ENCODE measurements around the gene DNASE1L2. TPM values are rescaled to one million over a fixed set of nuclear protein-coding genes. Genes with fewer than 3 reads are reported as not detected.
"Not testable (repeated sequence)": the region's sequence is repeated elsewhere in the genome, so short reads cannot be mapped to it uniquely, and the experiment has no call there.

The DNASE1L2 gene
- total and polyA plus RNA-seq, 3 donors from 2014 or later, result 1.1 to 3.5 (median 2.5) TPM

DNA sequence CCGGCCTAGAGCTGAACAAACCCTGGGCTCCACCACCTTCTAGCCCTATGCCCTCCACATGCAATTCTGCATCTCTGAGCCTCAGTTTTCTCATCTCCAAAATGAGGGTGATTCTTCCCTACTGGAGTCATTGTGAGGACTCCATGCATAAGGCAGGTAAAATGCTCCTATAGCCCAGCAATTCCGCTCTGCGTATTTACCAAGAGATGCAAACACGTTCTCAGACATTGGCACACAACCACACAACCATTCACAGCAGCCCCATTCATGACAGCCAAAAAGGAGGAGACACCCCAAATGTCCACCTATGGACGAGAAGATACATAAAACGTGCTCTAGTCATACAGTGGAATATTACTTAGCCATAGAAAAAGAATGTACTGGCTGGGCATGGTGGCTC, 35.9 kb upstream of the DNASE1L2 start:
- DNase-seq, result no peak
- no peaks in the 10 kb centered on the region for H3K9me3 ChIP-seq
- WGBS, 2 donors, result 92 to 93% methylated on average over 6 of the region's 6 CpGs
- no peak overlapping the region for H3K27ac ChIP-seq
- TF ChIP-seq, protein P1, sequence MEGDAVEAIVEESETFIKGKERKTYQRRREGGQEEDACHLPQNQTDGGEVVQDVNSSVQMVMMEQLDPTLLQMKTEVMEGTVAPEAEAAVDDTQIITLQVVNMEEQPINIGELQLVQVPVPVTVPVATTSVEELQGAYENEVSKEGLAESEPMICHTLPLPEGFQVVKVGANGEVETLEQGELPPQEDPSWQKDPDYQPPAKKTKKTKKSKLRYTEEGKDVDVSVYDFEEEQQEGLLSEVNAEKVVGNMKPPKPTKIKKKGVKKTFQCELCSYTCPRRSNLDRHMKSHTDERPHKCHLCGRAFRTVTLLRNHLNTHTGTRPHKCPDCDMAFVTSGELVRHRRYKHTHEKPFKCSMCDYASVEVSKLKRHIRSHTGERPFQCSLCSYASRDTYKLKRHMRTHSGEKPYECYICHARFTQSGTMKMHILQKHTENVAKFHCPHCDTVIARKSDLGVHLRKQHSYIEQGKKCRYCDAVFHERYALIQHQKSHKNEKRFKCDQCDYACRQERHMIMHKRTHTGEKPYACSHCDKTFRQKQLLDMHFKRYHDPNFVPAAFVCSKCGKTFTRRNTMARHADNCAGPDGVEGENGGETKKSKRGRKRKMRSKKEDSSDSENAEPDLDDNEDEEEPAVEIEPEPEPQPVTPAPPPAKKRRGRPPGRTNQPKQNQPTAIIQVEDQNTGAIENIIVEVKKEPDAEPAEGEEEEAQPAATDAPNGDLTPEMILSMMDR (IDR thresholded peaks at IDR 0.05), result no peak
- no peak for TF ChIP-seq POLR2A (IDR thresholded peaks at IDR 0.05)
- intact Hi-C loops (cut with DNase I; ENCODE audit: low total_unique reads), result no loop called here
- H3K4me1 ChIP-seq, result peaks cover 13% of the 10 kb centered on the region
- no peaks in the 10 kb centered on the region for H3K36me3 ChIP-seq (ENCODE audit: low read depth, missing control alignments)
- no peak overlapping the region for H3K4me3 ChIP-seq
- H3K27me3 ChIP-seq, result no peaks in the 10 kb centered on the region

DNA sequence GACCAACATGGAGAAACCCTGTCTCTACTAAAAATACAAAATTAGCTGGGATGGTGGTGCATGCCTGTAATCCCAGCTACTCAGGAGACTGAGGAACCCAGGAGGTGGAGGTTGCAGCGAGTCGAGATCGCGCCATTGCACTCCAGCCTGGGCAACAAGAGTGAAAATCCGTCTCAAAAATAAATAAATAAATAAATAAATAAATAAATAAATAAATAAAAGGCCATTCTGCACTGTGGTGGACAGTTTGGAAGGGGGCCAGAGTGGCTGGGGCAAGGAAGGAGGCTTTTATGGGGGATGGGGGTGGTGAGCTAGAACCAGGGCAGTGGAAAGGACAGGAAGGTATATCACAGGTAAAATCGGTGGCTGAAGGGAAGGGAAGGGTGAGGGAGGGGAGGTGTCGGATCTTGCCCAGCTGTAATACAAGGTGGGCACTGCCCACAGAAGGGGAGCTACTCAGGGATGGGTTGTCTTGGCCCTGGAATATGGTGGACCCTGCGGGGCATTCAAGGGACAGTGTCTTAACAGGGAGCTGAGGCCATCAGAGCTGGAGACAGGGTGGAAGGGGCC, 33.0 kb upstream of the DNASE1L2 start:
- H3K9me3 ChIP-seq; intact Hi-C loops (cut with DNase I; ENCODE audit: low total_unique reads): not testable (repeated sequence)
- 95 to 96% methylated on average over 8 of the region's 8 CpGs for WGBS, 2 donors

DNA sequence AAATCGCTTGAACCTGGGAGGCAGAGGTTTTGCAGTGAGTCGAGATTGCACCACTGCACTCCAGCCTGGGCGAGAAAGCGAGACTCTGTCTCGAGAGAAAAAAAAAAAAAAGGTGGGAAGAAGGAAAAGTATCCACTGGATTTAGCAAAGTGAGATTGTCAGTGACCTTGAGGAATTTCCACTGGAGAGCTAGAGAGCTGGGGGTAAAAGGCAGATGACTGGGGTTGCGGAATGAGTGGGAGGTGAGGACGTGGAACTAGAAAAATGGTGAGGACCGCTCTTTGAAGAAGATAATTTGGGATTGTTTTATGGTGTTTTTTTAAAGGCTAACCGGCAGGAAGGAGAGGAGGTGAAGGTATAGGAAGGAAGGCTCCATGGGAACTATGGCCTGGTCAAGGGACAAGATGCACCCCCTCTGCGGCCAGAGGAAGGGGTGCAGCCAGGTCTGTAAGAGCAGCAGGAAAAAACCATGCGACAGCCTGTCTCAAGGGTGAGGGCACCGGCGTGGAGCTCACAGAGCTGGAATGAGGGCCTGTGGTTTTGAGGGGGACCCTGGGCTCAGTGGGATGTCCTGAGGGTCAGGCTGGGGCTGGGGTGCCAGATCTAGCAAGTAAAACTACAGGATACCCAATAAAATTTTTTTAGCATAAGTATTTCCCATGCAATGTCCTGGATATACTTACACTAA, 31.7 kb upstream of the DNASE1L2 start:
- DNase-seq, result peak; percentile 42
- Histone ChIP-seq H3K36me3 (ENCODE audit: low read depth, missing control alignments) (no peaks in the 10 kb centered on the region), H3K4me1 (peaks cover 19% of the 10 kb centered on the region), H3K9me3 (no peaks in the 10 kb centered on the region), H3K27me3 (no peaks in the 10 kb centered on the region), H3K27ac (peak overlapping the region; percentile 97 to 98), H3K4me3 (peak overlapping the region; percentile 82 to 85)
- intact Hi-C loops (cut with DNase I; ENCODE audit: low total_unique reads), result no loop called here
- TF ChIP-seq, protein P1 (IDR thresholded peaks at IDR 0.05), result no peak
- TF ChIP-seq POLR2A (IDR thresholded peaks at IDR 0.05), result no peak
- WGBS, 2 donors, result 34 to 43% methylated on average over 13 of the region's 13 CpGs

More for the DNA sequence above, 33.0 kb upstream of the DNASE1L2 start:
- H3K36me3 ChIP-seq (ENCODE audit: low read depth, missing control alignments); DNase-seq; H3K27ac ChIP-seq; H3K4me3 ChIP-seq; H3K27me3 ChIP-seq: not testable (repeated sequence)
- H3K4me1 ChIP-seq, result peaks cover 18% of the 10 kb centered on the region

DNA sequence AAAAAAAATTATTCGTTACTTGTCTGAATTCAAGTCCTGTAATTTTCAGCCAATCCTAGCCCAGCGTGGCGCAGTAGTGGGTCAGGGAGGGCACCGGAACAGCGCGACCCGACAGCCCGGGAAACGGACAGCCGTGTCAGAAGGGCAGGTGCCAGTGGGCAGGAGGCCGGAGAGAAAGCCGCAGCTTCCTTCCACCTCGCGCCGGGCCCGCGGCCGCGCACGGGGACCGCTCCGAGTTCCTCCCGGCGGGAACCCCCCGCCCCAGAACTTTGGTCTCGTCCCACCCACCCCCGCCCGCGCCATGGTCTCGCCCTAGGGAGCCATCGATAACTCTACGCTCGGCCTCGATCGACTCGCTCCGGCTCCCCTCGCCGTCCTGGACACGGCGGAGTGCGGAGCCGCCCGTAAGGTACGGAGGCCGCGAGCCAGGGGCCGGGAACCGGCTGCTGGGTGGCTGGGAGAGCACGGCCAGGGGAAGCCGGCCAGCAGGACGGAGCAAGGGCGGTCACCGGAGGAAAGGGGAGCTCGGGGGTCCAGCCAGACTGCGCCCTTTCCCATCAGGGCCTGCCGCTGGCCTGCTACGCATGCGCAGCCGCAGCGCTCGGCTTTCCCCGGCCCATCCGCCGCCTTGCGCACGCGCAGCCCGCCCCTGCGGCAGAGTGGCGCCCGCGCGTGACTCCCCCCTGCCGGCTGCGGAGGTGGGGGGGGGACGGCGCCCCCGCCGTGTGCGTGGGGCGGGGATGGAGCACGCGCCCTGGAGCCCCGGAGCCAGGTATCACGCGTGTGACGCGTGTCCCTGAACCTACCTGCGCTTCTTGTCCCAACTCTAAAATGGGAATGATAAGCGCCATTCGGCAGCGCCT, 30.9 kb upstream of the DNASE1L2 start, which contains the start of gene MLST8:
MLST8 (plus strand) TSS at position 351 of the 863 bp plus-strand sequence. CDS start 632 bp downstream, outside the sequence.
- H3K36me3 ChIP-seq (ENCODE audit: low read depth, missing control alignments), result no peaks in the 10 kb centered on the region
- peak within 1 kb of the TSS; percentile 82 to 85 for H3K4me3 ChIP-seq
- H3K4me1 ChIP-seq, result peaks cover 27% of the 10 kb centered on the region
- DNase-seq, result peak; percentile 90
- TF ChIP-seq, protein P1 (IDR thresholded peaks at IDR 0.05), result peak in 1 of 3 experiments; percentile 7
- no peak for TF ChIP-seq POLR2A (IDR thresholded peaks at IDR 0.05)
- no peaks in the 10 kb centered on the region for H3K9me3 ChIP-seq
- intact Hi-C loops (cut with DNase I; ENCODE audit: low total_unique reads), result no loop called here
- no peaks in the 10 kb centered on the region for H3K27me3 ChIP-seq
- peak within 1 kb of the TSS; percentile 97 to 98 for H3K27ac ChIP-seq
- WGBS, 2 donors, result 0 to 1% methylated on average over 35 to 61 of the region's 93 CpGs

DNA sequence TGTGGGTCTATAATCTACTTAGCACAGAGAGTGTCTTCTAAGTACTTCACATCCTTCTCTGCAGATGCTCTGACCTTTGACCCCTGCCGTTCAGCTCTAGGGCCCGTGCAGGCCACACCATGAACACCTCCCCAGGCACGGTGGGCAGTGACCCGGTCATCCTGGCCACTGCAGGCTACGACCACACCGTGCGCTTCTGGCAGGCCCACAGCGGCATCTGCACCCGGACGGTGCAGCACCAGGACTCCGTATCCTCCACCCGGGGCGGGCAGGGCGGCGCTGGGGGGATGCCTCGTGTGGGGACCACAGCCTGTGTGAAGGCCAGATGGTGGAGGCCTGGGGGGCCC, 30.3 kb upstream of the DNASE1L2 start:
- intact Hi-C loops (cut with DNase I; ENCODE audit: low total_unique reads), result no loop called here
- Histone ChIP-seq H3K4me3 (peak overlapping the region; percentile 82 to 85), H3K4me1 (peaks cover 33% of the 10 kb centered on the region), H3K27ac (peak overlapping the region; percentile 97 to 98), H3K9me3 (no peaks in the 10 kb centered on the region), H3K36me3 (ENCODE audit: low read depth, missing control alignments) (no peaks in the 10 kb centered on the region), H3K27me3 (no peaks in the 10 kb centered on the region)
- TF ChIP-seq, protein P1 (IDR thresholded peaks at IDR 0.05), result no peak
- TF ChIP-seq POLR2A (IDR thresholded peaks at IDR 0.05), result no peak
- 0 to 4% methylated on average over 4 to 16 of the region's 16 CpGs for WGBS, 2 donors
- DNase-seq, result no peak

Data from testis (tissue), 3 donors.